ENCODE data around the gene HOXA13.

HOXA13 gene

DNA sequence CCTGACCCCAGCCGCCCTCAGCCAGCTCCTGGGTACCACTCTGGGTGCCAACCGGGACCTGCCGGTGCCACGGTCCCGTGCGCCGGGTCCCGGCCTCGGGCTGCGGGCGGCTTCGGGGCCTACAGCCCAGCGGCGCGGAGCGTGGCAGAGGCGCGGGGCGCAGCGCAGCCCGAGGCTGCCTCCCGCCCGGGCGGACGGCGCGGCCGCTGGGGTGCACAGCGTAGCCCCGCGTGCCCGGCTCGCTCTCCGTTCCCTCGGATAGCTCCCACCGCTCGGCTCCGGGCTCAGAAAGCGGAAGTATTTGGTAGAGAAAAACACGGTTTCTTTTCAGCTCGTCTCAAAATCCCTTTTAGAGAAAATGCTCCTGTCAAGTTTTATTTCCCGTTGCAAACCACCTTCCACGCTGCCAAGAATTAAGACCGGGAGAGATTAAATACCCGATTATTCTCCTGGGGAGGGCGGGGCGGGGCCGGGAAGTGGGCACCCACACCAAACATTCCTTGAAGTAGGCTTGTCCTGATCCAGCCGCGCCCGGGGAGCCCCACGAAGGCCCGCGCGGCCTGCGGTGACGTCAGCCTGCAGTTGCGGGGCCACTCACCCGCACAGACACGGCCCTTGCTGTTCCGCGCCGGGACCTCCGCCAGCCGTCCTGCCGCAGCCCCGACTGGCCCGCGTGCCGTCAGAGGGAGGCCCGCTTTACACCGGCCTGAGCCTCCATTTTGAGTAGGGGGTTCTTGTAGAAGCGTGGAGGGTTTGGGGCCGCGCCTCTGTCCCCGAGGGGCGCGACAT, 7.2 kb downstream of the HOXA13 start (continued):
- TF ChIP-seq ZNF202 (tag by site-specific recombination; IDR thresholded peaks at IDR 0.05; ENCODE audit: borderline replicate concordance): no peak
- no peak for TF ChIP-seq SP2 (tag by site-specific recombination; IDR thresholded peaks at IDR 0.05)
- TF ChIP-seq, protein P1, sequence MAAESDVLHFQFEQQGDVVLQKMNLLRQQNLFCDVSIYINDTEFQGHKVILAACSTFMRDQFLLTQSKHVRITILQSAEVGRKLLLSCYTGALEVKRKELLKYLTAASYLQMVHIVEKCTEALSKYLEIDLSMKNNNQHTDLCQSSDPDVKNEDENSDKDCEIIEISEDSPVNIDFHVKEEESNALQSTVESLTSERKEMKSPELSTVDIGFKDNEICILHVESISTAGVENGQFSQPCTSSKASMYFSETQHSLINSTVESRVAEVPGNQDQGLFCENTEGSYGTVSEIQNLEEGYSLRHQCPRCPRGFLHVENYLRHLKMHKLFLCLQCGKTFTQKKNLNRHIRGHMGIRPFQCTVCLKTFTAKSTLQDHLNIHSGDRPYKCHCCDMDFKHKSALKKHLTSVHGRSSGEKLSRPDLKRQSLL (tag by site-specific recombination; IDR thresholded peaks at IDR 0.05): no peak
- no peak for TF ChIP-seq TCF7L2 (IDR thresholded peaks at IDR 0.05; ENCODE audit: borderline replicate concordance, low read depth, low read length)
- no peak for TF ChIP-seq ZNF324 (tag by site-specific recombination; IDR thresholded peaks at IDR 0.05)
- TF ChIP-seq ZNF513 (tag by site-specific recombination; IDR thresholded peaks at IDR 0.05): no peak
- TF ChIP-seq ZNF830 (tag by site-specific recombination; IDR thresholded peaks at IDR 0.05; ENCODE audit: low read depth): no peak
- TF ChIP-seq ZNF76 (tag by site-specific recombination; IDR thresholded peaks at IDR 0.05; ENCODE audit: borderline replicate concordance, low read depth): no peak
- TF ChIP-seq SALL2 (tag by site-specific recombination; IDR thresholded peaks at IDR 0.05; ENCODE audit: borderline replicate concordance): no peak
- TF ChIP-seq, protein P2, sequence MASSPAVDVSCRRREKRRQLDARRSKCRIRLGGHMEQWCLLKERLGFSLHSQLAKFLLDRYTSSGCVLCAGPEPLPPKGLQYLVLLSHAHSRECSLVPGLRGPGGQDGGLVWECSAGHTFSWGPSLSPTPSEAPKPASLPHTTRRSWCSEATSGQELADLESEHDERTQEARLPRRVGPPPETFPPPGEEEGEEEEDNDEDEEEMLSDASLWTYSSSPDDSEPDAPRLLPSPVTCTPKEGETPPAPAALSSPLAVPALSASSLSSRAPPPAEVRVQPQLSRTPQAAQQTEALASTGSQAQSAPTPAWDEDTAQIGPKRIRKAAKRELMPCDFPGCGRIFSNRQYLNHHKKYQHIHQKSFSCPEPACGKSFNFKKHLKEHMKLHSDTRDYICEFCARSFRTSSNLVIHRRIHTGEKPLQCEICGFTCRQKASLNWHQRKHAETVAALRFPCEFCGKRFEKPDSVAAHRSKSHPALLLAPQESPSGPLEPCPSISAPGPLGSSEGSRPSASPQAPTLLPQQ (tag by site-specific recombination; IDR thresholded peaks at IDR 0.05): no peak
- no peak for TF ChIP-seq ZNF148 (tag by site-specific recombination; IDR thresholded peaks at IDR 0.05; ENCODE audit: borderline replicate concordance)
- TF ChIP-seq ZNF362 (tag by site-specific recombination; IDR thresholded peaks at IDR 0.05): no peak
- TF ChIP-seq, protein P3, sequence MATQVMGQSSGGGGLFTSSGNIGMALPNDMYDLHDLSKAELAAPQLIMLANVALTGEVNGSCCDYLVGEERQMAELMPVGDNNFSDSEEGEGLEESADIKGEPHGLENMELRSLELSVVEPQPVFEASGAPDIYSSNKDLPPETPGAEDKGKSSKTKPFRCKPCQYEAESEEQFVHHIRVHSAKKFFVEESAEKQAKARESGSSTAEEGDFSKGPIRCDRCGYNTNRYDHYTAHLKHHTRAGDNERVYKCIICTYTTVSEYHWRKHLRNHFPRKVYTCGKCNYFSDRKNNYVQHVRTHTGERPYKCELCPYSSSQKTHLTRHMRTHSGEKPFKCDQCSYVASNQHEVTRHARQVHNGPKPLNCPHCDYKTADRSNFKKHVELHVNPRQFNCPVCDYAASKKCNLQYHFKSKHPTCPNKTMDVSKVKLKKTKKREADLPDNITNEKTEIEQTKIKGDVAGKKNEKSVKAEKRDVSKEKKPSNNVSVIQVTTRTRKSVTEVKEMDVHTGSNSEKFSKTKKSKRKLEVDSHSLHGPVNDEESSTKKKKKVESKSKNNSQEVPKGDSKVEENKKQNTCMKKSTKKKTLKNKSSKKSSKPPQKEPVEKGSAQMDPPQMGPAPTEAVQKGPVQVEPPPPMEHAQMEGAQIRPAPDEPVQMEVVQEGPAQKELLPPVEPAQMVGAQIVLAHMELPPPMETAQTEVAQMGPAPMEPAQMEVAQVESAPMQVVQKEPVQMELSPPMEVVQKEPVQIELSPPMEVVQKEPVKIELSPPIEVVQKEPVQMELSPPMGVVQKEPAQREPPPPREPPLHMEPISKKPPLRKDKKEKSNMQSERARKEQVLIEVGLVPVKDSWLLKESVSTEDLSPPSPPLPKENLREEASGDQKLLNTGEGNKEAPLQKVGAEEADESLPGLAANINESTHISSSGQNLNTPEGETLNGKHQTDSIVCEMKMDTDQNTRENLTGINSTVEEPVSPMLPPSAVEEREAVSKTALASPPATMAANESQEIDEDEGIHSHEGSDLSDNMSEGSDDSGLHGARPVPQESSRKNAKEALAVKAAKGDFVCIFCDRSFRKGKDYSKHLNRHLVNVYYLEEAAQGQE (tag by site-specific recombination; IDR thresholded peaks at IDR 0.05): no peak
- TF ChIP-seq, protein P4, sequence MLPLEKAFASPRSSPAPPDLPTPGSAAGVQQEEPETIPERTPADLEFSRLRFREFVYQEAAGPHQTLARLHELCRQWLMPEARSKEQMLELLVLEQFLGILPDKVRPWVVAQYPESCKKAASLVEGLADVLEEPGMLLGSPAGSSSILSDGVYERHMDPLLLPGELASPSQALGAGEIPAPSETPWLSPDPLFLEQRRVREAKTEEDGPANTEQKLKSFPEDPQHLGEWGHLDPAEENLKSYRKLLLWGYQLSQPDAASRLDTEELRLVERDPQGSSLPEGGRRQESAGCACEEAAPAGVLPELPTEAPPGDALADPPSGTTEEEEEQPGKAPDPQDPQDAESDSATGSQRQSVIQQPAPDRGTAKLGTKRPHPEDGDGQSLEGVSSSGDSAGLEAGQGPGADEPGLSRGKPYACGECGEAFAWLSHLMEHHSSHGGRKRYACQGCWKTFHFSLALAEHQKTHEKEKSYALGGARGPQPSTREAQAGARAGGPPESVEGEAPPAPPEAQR (tag by site-specific recombination; IDR thresholded peaks at IDR 0.05): no peak
- no peak for TF ChIP-seq ZBTB48 (tag by site-specific recombination; IDR thresholded peaks at IDR 0.05)
- no peak for TF ChIP-seq KLF8 (tag by site-specific recombination; IDR thresholded peaks at IDR 0.05)
- TF ChIP-seq HOXA7 (CRISPR knock-in tag; IDR thresholded peaks at IDR 0.05; ENCODE audit: borderline replicate concordance): no peak
- TF ChIP-seq ZNF701 (tag by site-specific recombination; IDR thresholded peaks at IDR 0.05): no peak
- TF ChIP-seq ZNF704 (tag by site-specific recombination; IDR thresholded peaks at IDR 0.05): no peak
- TF ChIP-seq ZNF341 (tag by site-specific recombination; IDR thresholded peaks at IDR 0.05; ENCODE audit: low read depth): peak; percentile 49
- TF ChIP-seq KLF16 (tag by site-specific recombination; IDR thresholded peaks at IDR 0.05): 0 out of 2 replicates have a peak, but pooled peaks have one; percentile 50
- TF ChIP-seq ZNF140 (tag by site-specific recombination; IDR thresholded peaks at IDR 0.05): no peak
- no peak for TF ChIP-seq ZNF664 (tag by site-specific recombination; IDR thresholded peaks at IDR 0.05)
- TF ChIP-seq ZNF548 (tag by site-specific recombination; IDR thresholded peaks at IDR 0.05): no peak
- no peak for TF ChIP-seq ZNF266 (tag by site-specific recombination; IDR thresholded peaks at IDR 0.05; ENCODE audit: low read depth)
